Myocyte (in vitro differentiated cells): ENCODE measurements around the gene NUDT3. TPM values are rescaled to one million over a fixed set of nuclear protein-coding genes. Genes with fewer than 3 reads are reported as not detected.
A peak's percentile ranks its signal among the peaks of the same experiment; 100 is the strongest.

Experiments used
- DNase-seq: peaks from one replicate; pipeline ENCODE4 v3.0.0-alpha.2; 2012; ENCODE audit warnings: low read depth
- total RNA-seq: library from RNA; depleted of rRNA; stranded (reverse); fragments of >200 nt; gene quantifications from 2 replicates; pipeline ENCODE4 v1.2.3, GENCODE V29; 2014

Gene NUDT3
- total RNA-seq, 1 donor from 2014 or later: 45.9 TPM

GRCh38 chr6:34240329-34241248, 151.9 kb downstream of the NUDT3 start:
- DNase-seq: no peak

- DNase-seq: no peak
Measured at GRCh38 chr6:34239893-34240292, 152.6 kb downstream of the NUDT3 start.

- no peak for DNase-seq
Measured at GRCh38 chr6:34239500-34239825, 153.0 kb downstream of the NUDT3 start.

- no peak for DNase-seq
Measured at GRCh38 chr6:34238585-34239499, 153.6 kb downstream of the NUDT3 start.

GRCh38 chr6:34237722-34238584, 154.5 kb downstream of the NUDT3 start:
- DNase-seq: peak; percentile 36

- peak; percentile 37 for DNase-seq
Measured at GRCh38 chr6:34237316-34237721, 155.2 kb downstream of the NUDT3 start.

GRCh38 chr6:34236443-34237315, 155.8 kb downstream of the NUDT3 start, which contains the start of gene HMGA1:
TSS of gene HMGA1 (plus strand) at chr6:34236873. CDS start at chr6:34240781, 3,908 bp downstream.
- DNase-seq: peak; percentile 87

- DNase-seq: no peak
Measured at GRCh38 chr6:34236131-34236442, 156.4 kb downstream of the NUDT3 start.

- no peak for DNase-seq
Measured at GRCh38 chr6:34235307-34236130, 156.9 kb downstream of the NUDT3 start.

- DNase-seq: no peak
Measured at GRCh38 chr6:34234667-34235306, 157.7 kb downstream of the NUDT3 start.

- no peak for DNase-seq
Measured at GRCh38 chr6:34233867-34234266, 158.6 kb downstream of the NUDT3 start.

GRCh38 chr6:34232901-34233300, 159.6 kb downstream of the NUDT3 start:
- peak; percentile 82 for DNase-seq

- no peak for DNase-seq
Measured at GRCh38 chr6:34231566-34232336, 160.7 kb downstream of the NUDT3 start.

GRCh38 chr6:34230653-34231371, 161.7 kb downstream of the NUDT3 start:
- no peak for DNase-seq

GRCh38 chr6:34229877-34230276, 162.6 kb downstream of the NUDT3 start:
- DNase-seq: peak; percentile 66
